Adrenal gland (tissue), 12 donors: Measurements from ENCODE around the gene BIK. TPM values are rescaled to one million over a fixed set of nuclear protein-coding genes. Genes with fewer than 3 reads are reported as not detected.

ENCODE experiments used
- DNase-seq, 7 donors: peaks; one replicate each; pipeline ENCODE4 v3.0.0-alpha.2; 2019 to 2020
- H3K27ac ChIP-seq, 5 donors: fragments of 200-600 bp; sonication (generic) in 4 of 5; 1 replicate in 3 of 5; 2 replicates in 2 of 5; pipeline versions ENCODE4 v1.5.1 to v1.8.0; 2016 to 2020; ENCODE audit warnings: mild to moderate bottlenecking in 1 of 5
- H3K27me3 ChIP-seq: fragments of 200-600 bp; 2 replicates; pipeline ENCODE4 v1.8.0; 2021
- H3K36me3 ChIP-seq, 2 donors: fragments of 200-600 bp; replicated peaks in 1 of 2; 1 replicate in 1 of 2; 2 replicates in 1 of 2; pipeline versions ENCODE4 v1.5.1 to v1.8.0; 2018 to 2022
- H3K4me1 ChIP-seq, 2 donors: fragments of 200-600 bp; replicated peaks in 1 of 2; 1 replicate in 1 of 2; 2 replicates in 1 of 2; pipeline versions ENCODE4 v1.5.1 to v1.8.0; 2018 to 2021
- H3K4me3 ChIP-seq, 4 donors: fragments of 200-600 bp; sonication (generic) in 3 of 4; one replicate each; pipeline ENCODE4 v1.5.1; 2016 to 2018
- H3K9me3 ChIP-seq, 3 donors: fragments of 200-600 bp; sonication (generic) in 1 of 3; replicated peaks in 1 of 3; 1 replicate in 2 of 3; 2 replicates in 1 of 3; pipeline versions ENCODE4 v1.5.1 to v1.8.0; 2016 to 2021
- CTCF ChIP-seq, 6 experiments: fragments of 450-650 bp in 4 of 6; fragments of 200-600 bp in 2 of 6; sonication (generic) in 1 of 6; IDR thresholded peaks; 1 replicate in 5 of 6; 2 replicates in 1 of 6; pipeline versions ENCODE4 v1.5.1 to v1.8.0; 2016 to 2021; ENCODE audit warnings: antibody characterized with exemption in 6 of 6, mild to moderate bottlenecking in 2 of 6, moderate library complexity in 1 of 6
- POLR2A ChIP-seq, 2 donors: fragments of 450-650 bp; IDR thresholded peaks; one replicate each; pipeline ENCODE4 v1.6.1; 2017; ENCODE audit warnings: antibody characterized with exemption in 2 of 2, mild to moderate bottlenecking in 2 of 2, moderate library complexity in 1 of 2
- WGBS, 4 donors: extraction: QIAGEN DNeasy Blood & Tissue Kit in 2 of 4; methylation state at CpG; one replicate each; pipeline versions ENCODE4 v1.1.5 to v1.1.7; 2013 to 2017; 5-methylcytosine and 5-hydroxymethylcytosine counted together
- intact Hi-C, 2 donors: fragments of 100-400 bp; cut with DNase I; formaldehyde crosslinking; loops; one replicate each; pipeline versions ENCODE4 v1.14.1 to v1.15.0; 2022 to 2023
- polyA plus RNA-seq, 3 donors: library from polyadenylated mRNA; stranded (reverse); fragments of 200-250 nt in 2 of 3; fragments of 350-450 nt in 1 of 3; fragmentation: Illumina TruSeq in 1 of 3; extraction: RNeasy Lipid Tissue Mini Kit (QIAGEN cat#74804) in 1 of 3; gene quantifications; one replicate each; pipeline ENCODE4 v1.2.3, GENCODE V29; 2013 to 2014
- total RNA-seq, 9 donors: library from RNA; depleted of rRNA in 4 of 9; stranded (reverse); fragments of >200 nt in 4 of 9; fragments of 120-200 nt in 1 of 9; fragmentation: NEBNext Ultra II Directional in 1 of 9; extraction: Animal tissue kit (Norgen Biotek cat#: 25700) in 1 of 9; gene quantifications; one replicate each; pipeline versions ENCODE4 v1.1.0 to v1.2.4, GENCODE V29; 2013 to 2023
- donor health status: healthy with polysubstance abuse.
- donor health status: Bipolar disorder and iron deficiency.
- donor health status: DM: yes; HTN: yes; CAD: no.
- donor health status: DM: no; HTN: no; CAD: no.
- donor health status: DM: no; HTN: no; CAD: no.
- donor health status: DM: yes; HTN: yes; CAD: no.

The BIK gene
- total and polyA plus RNA-seq, 12 donors = 1.7 to 7.4 (median 3.0) TPM; not detected in 1

- peaks cover 17 to 18% of the 10 kb centered on the region in 2 donors for H3K4me1 ChIP-seq
- H3K36me3 ChIP-seq = no peaks in the 10 kb centered on the region
- no peak for DNase-seq
- intact Hi-C loops = no loop called here
- no peaks in the 10 kb centered on the region for H3K9me3 ChIP-seq
- H3K27ac ChIP-seq = no peak overlapping the region
- H3K4me3 ChIP-seq = no peak overlapping the region
- 80 to 91% (median 91%) methylated on average over 5 of the region's 5 CpGs; no CpG with 5 or more reads in 1 of the 4 donors for WGBS, 4 donors
- H3K27me3 ChIP-seq = no peaks in the 10 kb centered on the region
- TF ChIP-seq POLR2A (IDR thresholded peaks at IDR 0.05) (no peak), CTCF (IDR thresholded peaks at IDR 0.05) (no peak)
These were observed 45.2 kb downstream of the BIK start for GRCh38 chr22:43155789-43156188.

DNA sequence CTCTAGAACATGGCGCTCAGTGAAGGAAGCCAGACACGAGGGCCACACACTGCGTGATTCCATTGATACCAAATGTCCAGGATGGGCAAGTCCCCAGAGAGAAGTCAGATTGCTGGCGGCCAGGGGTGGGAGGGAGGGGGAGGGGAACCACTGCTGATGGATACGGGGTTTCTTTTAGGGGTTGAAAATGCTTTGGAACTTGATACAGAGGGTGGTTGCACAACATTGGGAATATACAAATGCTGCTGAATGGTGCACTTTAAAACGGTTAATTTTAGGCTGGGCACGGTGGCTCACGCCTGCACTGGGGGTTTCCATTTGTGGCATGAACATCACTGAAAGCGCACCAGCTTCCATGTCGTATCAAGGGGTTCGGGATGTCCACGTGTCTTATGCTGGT, 45.9 kb downstream of the BIK start:
- Histone ChIP-seq H3K4me1 (peaks cover 13 to 15% of the 10 kb centered on the region in 2 donors), H3K27me3 (no peaks in the 10 kb centered on the region), H3K36me3 (no peaks in the 10 kb centered on the region), H3K9me3 (no peaks in the 10 kb centered on the region), H3K4me3 (no peak overlapping the region), H3K27ac (no peak overlapping the region)
- intact Hi-C loops = no loop called here
- 85 to 94% (median 91%) methylated on average over 8 to 12 of the region's 12 CpGs for WGBS, 4 donors
- no peak for DNase-seq
- TF ChIP-seq POLR2A (IDR thresholded peaks at IDR 0.05) = no peak
- no peak for TF ChIP-seq CTCF (IDR thresholded peaks at IDR 0.05)

GRCh38 chr22:43157874-43158546, 47.5 kb downstream of the BIK start:
- 80 to 85% (median 81%) methylated on average over 7 to 9 of the region's 9 CpGs for WGBS, 4 donors
- H3K9me3 ChIP-seq = no peaks in the 10 kb centered on the region
- H3K4me1 ChIP-seq = no peaks in the 10 kb centered on the region
- intact Hi-C loops = no loop called here
- H3K4me3 ChIP-seq = no peak overlapping the region
- DNase-seq = no peak
- peaks cover 0 to 6% of the 10 kb centered on the region in 2 donors for H3K36me3 ChIP-seq
- H3K27ac ChIP-seq = no peak overlapping the region
- no peak for TF ChIP-seq CTCF (IDR thresholded peaks at IDR 0.05)
- TF ChIP-seq POLR2A (IDR thresholded peaks at IDR 0.05) = no peak
- no peaks in the 10 kb centered on the region for H3K27me3 ChIP-seq

DNA sequence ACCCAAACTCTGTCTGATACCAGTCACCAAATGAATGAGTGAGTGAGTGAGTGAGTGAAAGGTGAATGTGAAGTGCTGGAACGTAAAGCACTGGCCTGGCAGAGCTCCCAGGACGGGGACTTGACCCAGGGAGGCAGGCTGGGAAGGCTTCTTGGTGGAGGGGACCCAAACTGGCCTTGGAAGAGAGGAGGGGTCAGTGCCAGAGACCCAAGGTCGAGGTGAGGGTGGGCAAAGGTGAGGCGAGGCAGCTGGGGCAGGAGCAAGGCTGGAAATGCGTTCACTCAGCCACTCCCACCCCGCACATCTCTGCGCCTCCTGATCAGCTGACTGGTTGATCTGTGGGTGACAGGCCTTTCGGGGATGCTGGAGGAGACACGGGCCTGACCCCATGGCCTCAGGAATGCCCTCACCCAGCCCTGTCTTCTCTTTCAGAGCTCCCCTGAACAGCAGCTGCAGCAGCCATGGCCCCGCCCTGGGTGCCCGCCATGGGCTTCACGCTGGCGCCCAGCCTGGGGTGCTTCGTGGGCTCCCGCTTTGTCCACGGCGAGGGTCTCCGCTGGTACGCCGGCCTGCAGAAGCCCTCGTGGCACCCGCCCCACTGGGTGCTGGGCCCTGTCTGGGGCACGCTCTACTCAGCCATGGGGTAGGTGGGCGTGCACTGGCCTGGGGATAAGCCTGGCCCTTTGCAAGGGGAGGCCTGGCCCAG, 48.4 kb downstream of the BIK start:
- Histone ChIP-seq H3K27ac (no peak overlapping the region), H3K4me1 (peaks cover 4 to 9% of the 10 kb centered on the region in 2 donors), H3K4me3 (no peak overlapping the region), H3K9me3 (no peaks in the 10 kb centered on the region), H3K36me3 (peaks cover 0 to 6% of the 10 kb centered on the region in 2 donors), H3K27me3 (no peaks in the 10 kb centered on the region)
- intact Hi-C loops = no loop called here
- WGBS, 4 donors = 80 to 88% (median 82%) methylated on average over 12 to 24 of the region's 24 CpGs
- no peak for TF ChIP-seq CTCF (IDR thresholded peaks at IDR 0.05)
- TF ChIP-seq POLR2A (IDR thresholded peaks at IDR 0.05) = no peak
- DNase-seq = no peak
